MG63 (cell line): ENCODE results near the gene EPO. TPM values are rescaled to one million over a fixed set of nuclear protein-coding genes. Genes with fewer than 3 reads are reported as not detected.
A peak's percentile ranks its signal among the peaks of the same experiment; 100 is the strongest.

Source experiments
- DNase-seq: peaks from one replicate; pipeline ENCODE4 v3.0.0-alpha.2; 2020
- H3K27me3 ChIP-seq: fragments of 250-450 bp; sonication (Bioruptor Pico); 2 replicates; pipeline ENCODE4 v1.5.1; 2020; ENCODE audit warnings: mild to moderate bottlenecking, moderate library complexity
- H3K36me3 ChIP-seq: fragments of 250-450 bp; sonication (Bioruptor Pico); 2 replicates; pipeline ENCODE4 v1.5.1; 2020; ENCODE audit warnings: mild to moderate bottlenecking, moderate library complexity
- H3K4me3 ChIP-seq: fragments of 250-450 bp; sonication (Bioruptor Pico); 2 replicates; pipeline ENCODE4 v1.5.1; 2020; ENCODE audit warnings: mild to moderate bottlenecking, moderate library complexity
- H3K9me3 ChIP-seq: fragments of 250-450 bp; sonication (Bioruptor Pico); 2 replicates; pipeline ENCODE4 v1.5.1; 2020; ENCODE audit warnings: mild to moderate bottlenecking, moderate library complexity
- total RNA-seq: library from RNA; depleted of rRNA; stranded (reverse); fragments of >200 nt; shearing (Covaris generic); gene quantifications from 2 replicates; pipeline ENCODE4 v1.2.3, GENCODE V29; 2014; ENCODE audit warnings: low replicate concordance; rRNA removed

Gene EPO
- not detected in 2 replicates for total RNA-seq

- no peaks in the 10 kb centered on the region for H3K27me3 ChIP-seq
Measured at GRCh38 chr7:100720279-100720670, at the start of gene EPO. TSS of gene EPO (plus strand) at chr7:100720468. CDS start at chr7:100720981, 513 bp downstream.

GRCh38 chr7:100671353-100672327 lies 48.6 kb upstream of the EPO start:
- no peak for DNase-seq
- Histone ChIP-seq H3K36me3 (peaks cover 3% of the 10 kb centered on the region; the same call in 1 of the 2 replicates), H3K4me3 (no peak overlapping the region), H3K27me3 (no peaks in the 10 kb centered on the region), H3K9me3 (no peaks in the 10 kb centered on the region)

More at GRCh38 chr7:100720279-100720670, at the start of gene EPO:
- no peak for DNase-seq
- Histone ChIP-seq H3K4me3 (no peak within 1 kb of the TSS), H3K36me3 (no peaks in the 10 kb centered on the region), H3K9me3 (no peaks in the 10 kb centered on the region)

- Histone ChIP-seq H3K9me3 (no peaks in the 10 kb centered on the region), H3K36me3 (peaks cover 18% of the 10 kb centered on the region), H3K4me3 (peak within 1 kb of the TSS; percentile 92), H3K27me3 (no peaks in the 10 kb centered on the region)
- peak; percentile 97 for DNase-seq
Measured at GRCh38 chr7:100673302-100673941, 46.8 kb upstream of the EPO start, which contains the start of gene GNB2. TSS of gene GNB2 (plus strand) at chr7:100673740. CDS start at chr7:100676266, 2,526 bp downstream.

- Histone ChIP-seq H3K36me3 (peaks cover 23% of the 10 kb centered on the region), H3K9me3 (no peaks in the 10 kb centered on the region), H3K27me3 (no peaks in the 10 kb centered on the region), H3K4me3 (peak overlapping the region; percentile 92)
- no peak for DNase-seq
Measured at GRCh38 chr7:100673942-100674410, 46.3 kb upstream of the EPO start.

GRCh38 chr7:100674411-100675104 lies 45.7 kb upstream of the EPO start:
- Histone ChIP-seq H3K36me3 (peaks cover 23% of the 10 kb centered on the region), H3K4me3 (peak overlapping the region; percentile 92), H3K27me3 (no peaks in the 10 kb centered on the region), H3K9me3 (no peaks in the 10 kb centered on the region)
- no peak for DNase-seq

- no peaks in the 10 kb centered on the region for H3K27me3 ChIP-seq
- peaks cover 23% of the 10 kb centered on the region for H3K36me3 ChIP-seq
- peak overlapping the region; percentile 92 for H3K4me3 ChIP-seq
- no peaks in the 10 kb centered on the region for H3K9me3 ChIP-seq
- no peak for DNase-seq
Measured at GRCh38 chr7:100675105-100675451, 45.2 kb upstream of the EPO start.

- peak overlapping the region; percentile 92 for H3K4me3 ChIP-seq
- no peaks in the 10 kb centered on the region for H3K9me3 ChIP-seq
- H3K36me3 ChIP-seq = peaks cover 23% of the 10 kb centered on the region
- peak; percentile 70 for DNase-seq
- no peaks in the 10 kb centered on the region for H3K27me3 ChIP-seq
Measured at GRCh38 chr7:100675581-100676350, 44.5 kb upstream of the EPO start.

- H3K27me3 ChIP-seq = no peaks in the 10 kb centered on the region
- H3K4me3 ChIP-seq = no peak overlapping the region
- H3K36me3 ChIP-seq = peaks cover 26% of the 10 kb centered on the region
- no peaks in the 10 kb centered on the region for H3K9me3 ChIP-seq
- no peak for DNase-seq
Measured at GRCh38 chr7:100676501-100677306, 43.6 kb upstream of the EPO start.

GRCh38 chr7:100677308-100678267 lies 42.7 kb upstream of the EPO start:
- Histone ChIP-seq H3K4me3 (no peak overlapping the region), H3K36me3 (peaks cover 35% of the 10 kb centered on the region), H3K9me3 (no peaks in the 10 kb centered on the region), H3K27me3 (no peaks in the 10 kb centered on the region)
- DNase-seq = no peak

GRCh38 chr7:100678291-100678984 lies 41.8 kb upstream of the EPO start:
- DNase-seq = no peak
- peaks cover 35% of the 10 kb centered on the region for H3K36me3 ChIP-seq

GRCh38 chr7:100679129-100679926 lies 40.9 kb upstream of the EPO start:
- Histone ChIP-seq H3K4me3 (no peak overlapping the region), H3K36me3 (peaks cover 35% of the 10 kb centered on the region), H3K9me3 (no peaks in the 10 kb centered on the region), H3K27me3 (no peaks in the 10 kb centered on the region)
- no peak for DNase-seq

More at GRCh38 chr7:100678291-100678984, 41.8 kb upstream of the EPO start:
- Histone ChIP-seq H3K4me3 (no peak overlapping the region), H3K27me3 (no peaks in the 10 kb centered on the region), H3K9me3 (no peaks in the 10 kb centered on the region)

GRCh38 chr7:100679927-100680575 lies 40.2 kb upstream of the EPO start:
- no peaks in the 10 kb centered on the region for H3K9me3 ChIP-seq
- H3K27me3 ChIP-seq = no peaks in the 10 kb centered on the region
- no peak overlapping the region for H3K4me3 ChIP-seq
- peaks cover 35% of the 10 kb centered on the region for H3K36me3 ChIP-seq
- DNase-seq = no peak
